ENCODE data around the gene DCBLD1. TPM values are rescaled to one million over a fixed set of nuclear protein-coding genes. Genes with fewer than 3 reads are reported as not detected.

The DCBLD1 gene
- total and polyA plus RNA-seq, 2 donors (not counting 3 experiments of a cell fraction or from before 2014, with no cell fraction given) = 30.2 to 44.3 TPM

DNA sequence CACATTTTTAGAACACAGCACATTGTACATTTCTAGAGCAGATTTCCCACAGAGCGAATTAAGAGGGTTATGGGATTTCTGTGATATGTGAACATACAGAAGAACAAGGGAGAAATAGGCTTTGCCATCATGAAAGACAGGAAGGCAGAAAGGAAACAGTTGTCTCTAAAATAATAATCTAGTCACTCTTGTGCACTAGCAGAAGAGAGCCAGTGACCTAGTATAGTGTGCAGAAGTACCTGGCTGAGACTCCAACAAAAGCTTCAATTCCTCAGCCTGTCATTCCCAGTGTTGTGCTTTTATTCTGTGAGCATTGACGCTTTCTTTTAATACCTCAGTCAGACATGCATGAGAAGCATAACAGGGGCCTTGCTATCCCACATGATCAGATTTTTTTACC is 17.8 kb upstream of the DCBLD1 start:
- no peak for FAIRE-seq
- Histone ChIP-seq H3K9me1 (replicated peaks; ENCODE audit: control insufficient read depth, extremely low read depth, insufficient read depth, low read length) (no peaks in the 10 kb centered on the region), H3K4me3 (replicated peaks in 1 of 3; ENCODE audit: insufficient read depth in 1 of 3, low read depth in 1 of 3, low read length in 3 of 3) (no peak overlapping the region), H3K79me2 (ENCODE audit: control insufficient read depth, insufficient read depth, low read length) (no peaks in the 10 kb centered on the region), H4K20me1 (replicated peaks; ENCODE audit: control insufficient read depth, extremely low read depth, insufficient read depth, low read length) (no peaks in the 10 kb centered on the region), H3K27ac (ENCODE audit: insufficient read depth, low read depth, low read length) (peak overlapping the region; percentile 81), H2AFZ (ENCODE audit: low read depth, low read length) (peak overlapping the region; percentile 6), H3K9me3 (replicated peaks; ENCODE audit: control insufficient read depth, insufficient read depth, low read length) (no peaks in the 10 kb centered on the region), H3K27me3 (ENCODE audit: control insufficient read depth in 2 of 2, insufficient read depth in 2 of 2, low read length in 2 of 2) (no peaks in the 10 kb centered on the region), H3K36me3 (ENCODE audit: control insufficient read depth in 2 of 2, extremely low read depth in 1 of 2, insufficient read depth in 2 of 2, low read length in 2 of 2) (no peaks in the 10 kb centered on the region), H3K9ac (replicated peaks; ENCODE audit: extremely low read depth, insufficient read depth, low read length) (peak overlapping the region; percentile 55), H3K4me2 (ENCODE audit: insufficient read depth, low read length) (peak overlapping the region; percentile 47), H3K4me1 (ENCODE audit: control insufficient read depth, extremely low read depth, insufficient read depth, low read length) (peaks cover 25% of the 10 kb centered on the region)
- no peak for DNase-seq (ENCODE audit: low read depth, low spot score)
- intact Hi-C loops (cut with micrococcal nuclease) = loop anchor here (1.0 kb wide), 4 partner anchors 18 to 138 kb away; partner anchors contain the start of genes DCBLD1 and GOPC
- no TSS peak for BruUV-seq (replicated peaks)
- CTCF ChIA-PET = interaction anchor here (0.7 to 2.8 kb wide), 9 partner anchors 10 to 110 kb away, joined by 3 to 30 read pairs (median 3); partner anchors contain the start of gene DCBLD1
- dilution Hi-C loops (cut with MboI; ENCODE audit: extremely low pct_ligation_motif_present, low sequenced_read_pairs) = no loop called here
- POLR2A ChIA-PET = interaction anchor here (1.1 kb wide), 1 partner anchor 18 kb away, joined by 3 read pairs; the partner anchor contains the start of gene DCBLD1
- TF ChIP-seq POLR2AphosphoS5 (IDR thresholded peaks at IDR 0.05; ENCODE audit: insufficient read depth, low read depth, low read length) (no peak), EZH2 (IDR thresholded peaks at IDR 0.05; ENCODE audit: borderline replicate concordance, low read depth, low read length, severe bottlenecking) (no peak), GATA2 (IDR thresholded peaks at IDR 0.05; ENCODE audit: insufficient read depth, insufficient read length, low read depth, low read length) (no peak), POLR2A (IDR thresholded peaks at IDR 0.05; ENCODE audit: low read depth, low read length) (no peak), JUN (IDR thresholded peaks at IDR 0.05; ENCODE audit: borderline replicate concordance, insufficient read depth, insufficient read length, low read depth) (no peak), MYC (IDR thresholded peaks at IDR 0.05; ENCODE audit: low read depth, low read length) (no peak), FOS (IDR thresholded peaks at IDR 0.05; ENCODE audit: borderline replicate concordance, insufficient read depth, low read length) (no peak)
- TF ChIP-seq, protein P1, sequence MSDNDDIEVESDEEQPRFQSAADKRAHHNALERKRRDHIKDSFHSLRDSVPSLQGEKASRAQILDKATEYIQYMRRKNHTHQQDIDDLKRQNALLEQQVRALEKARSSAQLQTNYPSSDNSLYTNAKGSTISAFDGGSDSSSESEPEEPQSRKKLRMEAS (IDR thresholded peaks at IDR 0.05; ENCODE audit: insufficient read depth, insufficient read length) = no peak
- TF ChIP-seq, protein P2, sequence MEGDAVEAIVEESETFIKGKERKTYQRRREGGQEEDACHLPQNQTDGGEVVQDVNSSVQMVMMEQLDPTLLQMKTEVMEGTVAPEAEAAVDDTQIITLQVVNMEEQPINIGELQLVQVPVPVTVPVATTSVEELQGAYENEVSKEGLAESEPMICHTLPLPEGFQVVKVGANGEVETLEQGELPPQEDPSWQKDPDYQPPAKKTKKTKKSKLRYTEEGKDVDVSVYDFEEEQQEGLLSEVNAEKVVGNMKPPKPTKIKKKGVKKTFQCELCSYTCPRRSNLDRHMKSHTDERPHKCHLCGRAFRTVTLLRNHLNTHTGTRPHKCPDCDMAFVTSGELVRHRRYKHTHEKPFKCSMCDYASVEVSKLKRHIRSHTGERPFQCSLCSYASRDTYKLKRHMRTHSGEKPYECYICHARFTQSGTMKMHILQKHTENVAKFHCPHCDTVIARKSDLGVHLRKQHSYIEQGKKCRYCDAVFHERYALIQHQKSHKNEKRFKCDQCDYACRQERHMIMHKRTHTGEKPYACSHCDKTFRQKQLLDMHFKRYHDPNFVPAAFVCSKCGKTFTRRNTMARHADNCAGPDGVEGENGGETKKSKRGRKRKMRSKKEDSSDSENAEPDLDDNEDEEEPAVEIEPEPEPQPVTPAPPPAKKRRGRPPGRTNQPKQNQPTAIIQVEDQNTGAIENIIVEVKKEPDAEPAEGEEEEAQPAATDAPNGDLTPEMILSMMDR (IDR thresholded peaks at IDR 0.05; ENCODE audit: extremely low read depth in 1 of 2, insufficient read depth in 1 of 2, low read depth in 1 of 2, low read length in 2 of 2) = no peak

All from endothelial cell of umbilical vein (primary cell).